CD4-positive, CD25-positive, alpha-beta regulatory T cell (primary cell): ENCODE data around the gene MYL2. TPM values are rescaled to one million over a fixed set of nuclear protein-coding genes. Genes with fewer than 3 reads are reported as not detected.
"Not testable (repeated sequence)": the region's sequence is repeated elsewhere in the genome, so short reads cannot be mapped to it uniquely, and the experiment has no call there.

Source experiments
- ATAC-seq, 2 donors: fragments of 150-1000 bp; cut with Tn5 transposase; one replicate each; pipeline ENCODE4 v1.10.0; 2021; ENCODE audit warnings: low read depth in 2 of 2, moderate number of reproducible peaks in 2 of 2, moderate library complexity in 1 of 2
- DNase-seq, 3 donors: peaks; one replicate each; pipeline versions ENCODE4 v3.0.0 to v3.0.0-alpha.2; 2012 to 2022; ENCODE audit warnings: mixed read lengths in 1 of 3
- H3K27ac ChIP-seq: one replicate; pipeline ENCODE4 v1.7.0; 2013; ENCODE audit warnings: mild to moderate bottlenecking, low read length; ENCODE audit not compliant: insufficient read depth, poor library complexity, severe bottlenecking
- H3K27me3 ChIP-seq: one replicate; pipeline ENCODE4 v1.7.0; 2013; ENCODE audit warnings: low read length; ENCODE audit not compliant: control insufficient read depth, insufficient read depth
- H3K36me3 ChIP-seq: one replicate; pipeline ENCODE4 v1.7.0; 2013; ENCODE audit warnings: mild to moderate bottlenecking, low read length, moderate library complexity; ENCODE audit not compliant: control insufficient read depth, insufficient read depth
- H3K4me1 ChIP-seq: 2 replicates; pipeline ENCODE4 v1.7.0; 2013; ENCODE audit warnings: mild to moderate bottlenecking, low read length; ENCODE audit not compliant: insufficient read depth, control insufficient read depth, poor library complexity, severe bottlenecking
- H3K4me3 ChIP-seq: one replicate; pipeline ENCODE4 v1.7.0; 2013; ENCODE audit warnings: low read depth, mild to moderate bottlenecking, low read length, moderate library complexity
- H3K9me3 ChIP-seq, 2 experiments: 1 replicate in 1 of 2; 2 replicates in 1 of 2; pipeline ENCODE4 v1.7.0; 2013; ENCODE audit warnings: low read length in 2 of 2, mild to moderate bottlenecking in 1 of 2, moderate library complexity in 1 of 2; ENCODE audit not compliant: control insufficient read depth in 2 of 2
- H3K27ac Mint-ChIP-seq, 3 donors: one replicate each; pipeline ENCODE4 v1.8.0; 2020 to 2022; ENCODE audit warnings: mild to moderate bottlenecking in 3 of 3, mixed read lengths in 3 of 3, moderate library complexity in 2 of 3
- H3K27me3 Mint-ChIP-seq: one replicate; pipeline ENCODE4 v1.8.0; 2022; ENCODE audit warnings: mild to moderate bottlenecking, mixed read lengths
- H3K36me3 Mint-ChIP-seq: one replicate; pipeline ENCODE4 v1.8.0; 2020; ENCODE audit warnings: mixed read lengths
- H3K4me1 Mint-ChIP-seq, 4 donors: one replicate each; pipeline ENCODE4 v1.8.0; 2020 to 2022; ENCODE audit warnings: mixed read lengths in 4 of 4, mild to moderate bottlenecking in 1 of 4
- H3K4me3 Mint-ChIP-seq, 4 donors: one replicate each; pipeline ENCODE4 v1.8.0; 2020 to 2022; ENCODE audit warnings: mild to moderate bottlenecking in 4 of 4, mixed read lengths in 4 of 4, moderate library complexity in 3 of 4
- H3K9me3 Mint-ChIP-seq, 7 donors: one replicate each; pipeline ENCODE4 v1.8.0; 2020 to 2022; ENCODE audit warnings: mixed read lengths in 7 of 7, mild to moderate bottlenecking in 3 of 7, moderate library complexity in 2 of 7
- polyA plus RNA-seq, 4 donors: library from polyadenylated mRNA; unstranded; fragments of 300-500 nt; fragmentation: Illumina TruSeq; gene quantifications; one replicate each; pipeline ENCODE4 v1.2.3, GENCODE V29; 2021
- total RNA-seq: library from RNA; stranded (reverse); gene quantifications from one replicate; pipeline ENCODE4 v1.2.3, GENCODE V29; 2022

MYL2 gene
- total and polyA plus RNA-seq, 5 donors from 2014 or later, result not detected

DNA sequence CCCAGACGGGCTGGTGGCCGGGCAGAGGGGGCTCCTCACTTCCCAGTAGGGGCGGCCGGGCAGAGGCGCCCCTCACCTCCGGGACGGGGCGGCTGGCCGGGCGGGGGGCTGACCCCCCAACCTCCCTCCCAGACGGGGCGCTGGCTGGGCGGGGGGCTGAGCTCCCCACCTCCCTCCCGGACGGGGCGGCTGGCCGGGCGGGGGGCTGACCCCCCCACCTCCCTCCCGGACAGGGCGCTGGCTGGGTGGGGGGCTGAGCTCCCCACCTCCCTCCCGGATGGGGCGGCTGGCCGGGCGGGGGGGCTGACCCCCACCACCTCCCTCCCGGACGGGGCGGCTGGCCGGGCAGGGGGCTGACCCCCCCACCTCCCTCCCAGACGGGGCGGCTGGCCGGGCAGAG, 30.1 kb upstream of the MYL2 start:
- H3K36me3 ChIP-seq, H3K4me3 Mint-ChIP-seq, H3K36me3 Mint-ChIP-seq, H3K27ac Mint-ChIP-seq, H3K4me1 ChIP-seq, H3K27ac ChIP-seq, H3K27me3 ChIP-seq, H3K4me1 Mint-ChIP-seq, DNase-seq, H3K4me3 ChIP-seq, ATAC-seq: not testable (repeated sequence)
- H3K9me3 ChIP-seq, result peaks cover 7 to 11% of the 10 kb centered on the region in 2 experiments
- peaks cover 0 to 21% (median 9%) of the 10 kb centered on the region in 7 donors for H3K9me3 Mint-ChIP-seq
- H3K27me3 Mint-ChIP-seq, result peaks cover 11% of the 10 kb centered on the region

DNA sequence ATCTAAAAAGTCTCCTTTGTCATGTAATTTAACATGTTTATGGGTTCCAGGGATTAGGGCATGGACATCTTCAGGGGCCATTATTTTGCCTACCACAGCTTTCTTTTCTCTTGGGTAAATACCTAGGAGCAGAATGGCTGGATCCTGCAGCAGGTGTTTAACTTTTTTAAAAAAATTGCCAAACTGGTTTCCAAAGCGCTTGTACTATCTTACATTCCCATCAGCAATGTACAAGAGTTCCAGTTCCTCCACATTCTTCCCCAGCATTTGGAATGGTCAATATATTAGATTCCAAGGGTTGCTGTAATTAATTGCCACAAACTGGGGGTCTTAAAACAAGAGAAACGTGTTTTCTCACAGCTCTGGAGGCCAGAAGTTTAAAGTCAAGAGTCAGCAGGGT, 27.7 kb upstream of the MYL2 start:
- Mint-ChIP-seq H3K36me3 (peaks cover 3% of the 10 kb centered on the region), H3K9me3 (peaks cover 0 to 24% (median 8%) of the 10 kb centered on the region in 7 donors), H3K4me3 (peak overlapping the region in 1 of 4 donors; percentile 47), H3K27ac (no peak overlapping the region), H3K4me1 (no peaks in the 10 kb centered on the region), H3K27me3 (peaks cover under 1% of the 10 kb centered on the region)
- H3K4me1 ChIP-seq, result no peaks in the 10 kb centered on the region
- no peak overlapping the region for H3K4me3 ChIP-seq
- ATAC-seq (no peak), DNase-seq (no peak)
- H3K9me3 ChIP-seq, result peaks cover 9 to 11% of the 10 kb centered on the region in 2 experiments
- peaks cover 4% of the 10 kb centered on the region for H3K27me3 ChIP-seq
- no peaks in the 10 kb centered on the region for H3K36me3 ChIP-seq
- no peak overlapping the region for H3K27ac ChIP-seq

DNA sequence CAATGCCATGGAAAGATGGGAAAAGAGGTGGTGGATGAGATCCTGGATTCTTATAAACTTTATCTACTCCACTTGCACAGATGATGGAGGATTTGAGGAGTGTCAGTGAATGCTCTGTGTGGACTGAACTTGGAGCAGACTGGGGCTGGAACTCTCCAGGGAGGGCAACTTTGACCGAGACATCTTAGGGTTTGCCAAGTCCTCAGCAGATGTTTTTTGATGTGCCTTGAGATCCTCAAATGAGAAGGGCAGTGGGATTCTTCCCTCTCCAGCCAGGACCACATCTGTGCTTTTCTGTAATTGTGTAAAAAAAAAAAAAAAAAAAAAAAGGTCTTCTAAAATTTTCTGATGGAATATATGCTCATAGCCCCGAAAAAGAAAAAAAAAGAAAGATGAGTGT, 23.0 kb upstream of the MYL2 start:
- no peak overlapping the region for H3K4me3 ChIP-seq
- H3K36me3 Mint-ChIP-seq, result peaks cover 3% of the 10 kb centered on the region
- H3K9me3 Mint-ChIP-seq, result peaks cover 0 to 24% (median 6%) of the 10 kb centered on the region in 7 donors
- no peak overlapping the region for H3K4me3 Mint-ChIP-seq
- no peaks in the 10 kb centered on the region for H3K4me1 ChIP-seq
- H3K9me3 ChIP-seq, result peaks cover 9 to 11% of the 10 kb centered on the region in 2 experiments
- H3K27ac Mint-ChIP-seq, result no peak overlapping the region
- no peaks in the 10 kb centered on the region for H3K36me3 ChIP-seq
- H3K27me3 Mint-ChIP-seq, result peaks cover 13% of the 10 kb centered on the region
- DNase-seq, result no peak
- no peaks in the 10 kb centered on the region for H3K4me1 Mint-ChIP-seq
- H3K27ac ChIP-seq, result no peak overlapping the region
- no peak for ATAC-seq
- H3K27me3 ChIP-seq, result peaks cover 4% of the 10 kb centered on the region

DNA sequence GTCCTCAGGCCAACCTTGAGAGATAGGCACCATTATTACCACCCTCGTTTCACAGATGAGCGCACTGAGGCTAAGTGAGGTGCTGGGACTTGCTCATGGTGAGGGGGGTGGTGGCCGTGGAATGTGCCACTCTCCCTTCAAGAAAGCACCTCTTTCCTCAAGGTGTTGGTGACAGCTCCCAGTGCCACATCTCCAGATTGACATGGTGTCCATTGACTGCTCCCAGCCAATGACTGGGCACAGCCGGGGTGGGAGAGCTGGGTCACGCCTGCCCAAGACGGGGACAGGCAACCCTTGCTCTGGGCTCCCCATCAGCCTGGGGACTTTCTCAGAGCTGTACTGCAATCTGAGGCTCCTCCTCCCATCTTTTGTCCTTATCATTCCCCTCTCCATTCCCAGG, 21.0 kb upstream of the MYL2 start:
- peaks cover 17% of the 10 kb centered on the region for H3K27me3 Mint-ChIP-seq
- no peak for ATAC-seq
- peaks cover 3% of the 10 kb centered on the region for H3K36me3 Mint-ChIP-seq

DNA sequence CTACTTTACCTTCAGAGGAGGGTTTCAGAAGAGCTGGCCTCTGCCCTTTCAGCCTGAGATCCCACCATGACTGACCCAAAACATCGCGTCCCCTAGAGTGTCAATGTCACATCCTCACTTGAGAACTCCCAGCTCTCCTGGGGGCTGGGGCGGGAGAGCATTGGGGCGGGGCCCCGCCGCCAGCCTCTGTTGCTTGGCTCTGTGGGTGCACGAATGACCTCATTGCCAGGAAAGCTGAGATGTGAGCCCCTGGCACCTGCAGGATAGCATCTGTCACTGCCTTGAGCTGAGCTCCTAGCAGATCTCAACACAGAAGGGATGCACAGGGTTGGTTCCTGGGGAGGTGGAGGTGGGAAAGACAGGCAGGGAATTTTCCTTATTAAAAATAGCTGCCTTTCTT, 20.6 kb upstream of the MYL2 start:
- H3K4me1 Mint-ChIP-seq, result peaks cover 0 to 7% (median 0%) of the 10 kb centered on the region in 4 donors
- H3K4me3 ChIP-seq, result no peak overlapping the region
- H3K4me3 Mint-ChIP-seq, result no peak overlapping the region
- no peak for ATAC-seq
- H3K27me3 Mint-ChIP-seq, result peaks cover 17% of the 10 kb centered on the region
- peaks cover 1 to 3% of the 10 kb centered on the region in 2 experiments for H3K9me3 ChIP-seq
- no peaks in the 10 kb centered on the region for H3K36me3 ChIP-seq
- H3K9me3 Mint-ChIP-seq, result peaks cover 0 to 10% (median 3%) of the 10 kb centered on the region in 7 donors
- H3K36me3 Mint-ChIP-seq, result peaks cover 3% of the 10 kb centered on the region
- no peak overlapping the region for H3K27ac Mint-ChIP-seq
- no peak for DNase-seq
- H3K27ac ChIP-seq, result no peak overlapping the region
- peaks cover 4% of the 10 kb centered on the region for H3K27me3 ChIP-seq
- peaks cover 6% of the 10 kb centered on the region for H3K4me1 ChIP-seq

More for the DNA sequence above, 21.0 kb upstream of the MYL2 start:
- no peak overlapping the region for H3K27ac ChIP-seq
- Mint-ChIP-seq H3K4me3 (no peak overlapping the region), H3K9me3 (peaks cover 0 to 14% (median 3%) of the 10 kb centered on the region in 7 donors), H3K27ac (peak overlapping the region in 1 of 3 donors; percentile 28), H3K4me1 (peaks cover 0 to 7% (median 0%) of the 10 kb centered on the region in 4 donors)
- peaks cover 6% of the 10 kb centered on the region for H3K4me1 ChIP-seq
- H3K4me3 ChIP-seq, result no peak overlapping the region
- H3K9me3 ChIP-seq, result peaks cover 5 to 8% of the 10 kb centered on the region in 2 experiments
- no peaks in the 10 kb centered on the region for H3K36me3 ChIP-seq
- DNase-seq, result no peak
- H3K27me3 ChIP-seq, result peaks cover 4% of the 10 kb centered on the region

DNA sequence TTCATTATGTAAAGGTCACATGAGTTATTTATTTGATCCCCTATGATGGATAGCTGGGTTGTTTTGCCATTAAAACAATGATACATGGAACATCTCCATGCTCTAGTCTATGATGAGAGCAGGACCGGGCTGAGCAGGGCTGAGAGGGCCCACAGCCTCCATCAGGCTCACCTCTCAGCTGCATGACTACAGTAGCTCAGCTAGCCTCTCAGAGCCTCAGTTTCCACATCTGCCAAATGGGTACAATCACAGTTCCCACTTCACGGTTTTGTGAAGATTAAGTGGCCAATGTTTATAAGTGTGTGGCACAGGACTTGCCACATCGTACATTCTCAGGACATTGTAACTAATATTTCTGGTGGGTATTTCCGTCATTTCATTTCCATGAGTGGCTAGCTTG, 19.9 kb upstream of the MYL2 start:
- Histone ChIP-seq H3K36me3 (no peaks in the 10 kb centered on the region), H3K27ac (no peak overlapping the region), H3K9me3 (peaks cover 0 to 1% of the 10 kb centered on the region in 2 experiments), H3K4me1 (peaks cover 6% of the 10 kb centered on the region), H3K27me3 (peaks cover 4% of the 10 kb centered on the region), H3K4me3 (no peak overlapping the region)
- no peak for ATAC-seq
- Mint-ChIP-seq H3K4me3 (no peak overlapping the region), H3K36me3 (no peaks in the 10 kb centered on the region), H3K27ac (no peak overlapping the region), H3K4me1 (peaks cover 0 to 7% (median 0%) of the 10 kb centered on the region in 4 donors), H3K9me3 (peaks cover 0 to 4% (median 0%) of the 10 kb centered on the region in 7 donors), H3K27me3 (peaks cover 17% of the 10 kb centered on the region)
- no peak for DNase-seq

DNA sequence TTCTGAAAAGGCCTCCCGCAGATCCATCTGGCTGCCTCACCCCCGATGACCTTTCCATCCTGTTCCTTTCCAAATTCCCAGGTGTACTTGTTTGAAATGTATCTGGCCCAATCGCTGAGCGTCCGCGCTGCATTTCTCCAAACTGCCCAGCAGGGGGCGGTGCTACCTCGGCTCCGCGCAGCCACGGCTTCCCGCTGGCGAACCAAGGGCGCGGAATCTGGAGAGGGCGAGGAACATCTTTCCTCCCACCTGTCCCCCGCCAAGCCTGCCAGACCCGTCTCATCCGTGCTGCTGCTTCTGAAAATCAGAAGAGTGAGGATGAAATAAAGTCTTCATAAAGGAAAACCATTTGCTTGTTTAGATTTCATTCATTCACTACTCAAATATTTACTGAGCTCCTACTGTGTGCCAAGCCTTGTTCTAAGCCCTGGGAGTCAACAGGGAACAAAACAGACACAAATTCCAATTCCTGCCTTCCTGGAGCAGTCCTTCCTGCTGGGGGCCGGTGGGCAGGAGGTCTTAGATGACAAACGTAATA, 16.8 kb upstream of the MYL2 start:
- Mint-ChIP-seq H3K4me3 (peak overlapping the region in 2 of 4 donors; percentile 22 to 42), H3K36me3 (no peaks in the 10 kb centered on the region), H3K9me3 (peaks cover 0 to 3% (median 0%) of the 10 kb centered on the region in 7 donors), H3K27ac (peak overlapping the region in 1 of 3 donors; percentile 20), H3K4me1 (peaks cover 0 to 7% (median 0%) of the 10 kb centered on the region in 4 donors), H3K27me3 (peaks cover 22% of the 10 kb centered on the region)
- Histone ChIP-seq H3K36me3 (no peaks in the 10 kb centered on the region), H3K4me3 (no peak overlapping the region), H3K9me3 (no peaks in the 10 kb centered on the region), H3K27ac (no peak overlapping the region), H3K27me3 (no peaks in the 10 kb centered on the region), H3K4me1 (peaks cover 6% of the 10 kb centered on the region)
- no peak for ATAC-seq
- DNase-seq, result peak; percentile 15 to 51 (median 44)
